Right lobe of liver (tissue), 4 donors: Measurements from ENCODE around the gene IL17RB.

Experiments used
- POLR2A ChIP-seq: fragments of 450-650 bp; IDR thresholded peaks from one replicate; pipeline ENCODE4 v1.6.1; 2017; ENCODE audit warnings: antibody characterized with exemption, mild to moderate bottlenecking
- TF ChIP-seq, protein P1 (sequence below), 4 donors: fragments of 200-600 bp in 3 of 4; fragments of 450-650 bp in 1 of 4; IDR thresholded peaks; one replicate each; pipeline versions ENCODE4 v1.5.1 to v1.8.0; 2016 to 2022; ENCODE audit warnings: antibody characterized with exemption in 4 of 4, mild to moderate bottlenecking in 2 of 4
- donor health status: DM: no; HTN: no; CAD: no.
- donor health status: DM: no; HTN: no; CAD: no.
- donor health status: DM: no; HTN: yes; CAD: no.

DNA sequence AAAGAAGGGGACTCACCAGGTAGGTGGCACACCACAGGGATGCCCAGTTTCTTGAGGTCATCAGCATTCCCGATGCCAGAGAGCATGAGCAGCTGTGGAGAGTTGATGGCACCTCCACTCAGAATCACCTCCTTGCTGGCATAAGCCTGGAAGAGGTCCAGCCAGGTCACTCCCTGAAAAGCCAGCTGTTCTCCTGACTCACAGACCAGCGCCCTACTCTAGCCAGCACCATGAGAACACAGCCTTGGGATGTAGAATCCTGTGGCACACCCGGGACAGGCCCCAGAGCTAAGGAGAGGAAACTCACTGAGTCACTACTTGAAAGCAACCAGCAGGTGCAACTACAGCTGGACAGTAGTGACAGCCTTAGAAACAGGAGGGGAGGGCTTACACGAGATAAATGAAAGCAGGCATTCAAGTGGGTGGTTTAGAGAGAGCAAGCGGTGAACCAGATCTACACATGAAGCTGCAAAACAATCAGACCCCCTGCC, 24.7 kb upstream of the IL17RB start:
- TF ChIP-seq, protein P1, sequence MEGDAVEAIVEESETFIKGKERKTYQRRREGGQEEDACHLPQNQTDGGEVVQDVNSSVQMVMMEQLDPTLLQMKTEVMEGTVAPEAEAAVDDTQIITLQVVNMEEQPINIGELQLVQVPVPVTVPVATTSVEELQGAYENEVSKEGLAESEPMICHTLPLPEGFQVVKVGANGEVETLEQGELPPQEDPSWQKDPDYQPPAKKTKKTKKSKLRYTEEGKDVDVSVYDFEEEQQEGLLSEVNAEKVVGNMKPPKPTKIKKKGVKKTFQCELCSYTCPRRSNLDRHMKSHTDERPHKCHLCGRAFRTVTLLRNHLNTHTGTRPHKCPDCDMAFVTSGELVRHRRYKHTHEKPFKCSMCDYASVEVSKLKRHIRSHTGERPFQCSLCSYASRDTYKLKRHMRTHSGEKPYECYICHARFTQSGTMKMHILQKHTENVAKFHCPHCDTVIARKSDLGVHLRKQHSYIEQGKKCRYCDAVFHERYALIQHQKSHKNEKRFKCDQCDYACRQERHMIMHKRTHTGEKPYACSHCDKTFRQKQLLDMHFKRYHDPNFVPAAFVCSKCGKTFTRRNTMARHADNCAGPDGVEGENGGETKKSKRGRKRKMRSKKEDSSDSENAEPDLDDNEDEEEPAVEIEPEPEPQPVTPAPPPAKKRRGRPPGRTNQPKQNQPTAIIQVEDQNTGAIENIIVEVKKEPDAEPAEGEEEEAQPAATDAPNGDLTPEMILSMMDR (IDR thresholded peaks at IDR 0.05): no peak
- TF ChIP-seq POLR2A: no peak
